Stimulated activated CD4-positive, alpha-beta T cell treated with anti-CD3 and anti-CD28 coated beads, TNF-alpha, amount 100 ng/mL, for 1 hour (primary cell): ENCODE results near the gene SPATC1L.
"Not testable (repeated sequence)": the region's sequence is repeated elsewhere in the genome, so short reads cannot be mapped to it uniquely, and the experiment has no call there.

Experiments used
- DNase-seq, 3 donors: peaks; one replicate each; pipeline ENCODE4 v3.0.0-alpha.2; 2020; ENCODE audit warnings: low read depth in 3 of 3, low spot score in 1 of 3

SPATC1L gene

DNA sequence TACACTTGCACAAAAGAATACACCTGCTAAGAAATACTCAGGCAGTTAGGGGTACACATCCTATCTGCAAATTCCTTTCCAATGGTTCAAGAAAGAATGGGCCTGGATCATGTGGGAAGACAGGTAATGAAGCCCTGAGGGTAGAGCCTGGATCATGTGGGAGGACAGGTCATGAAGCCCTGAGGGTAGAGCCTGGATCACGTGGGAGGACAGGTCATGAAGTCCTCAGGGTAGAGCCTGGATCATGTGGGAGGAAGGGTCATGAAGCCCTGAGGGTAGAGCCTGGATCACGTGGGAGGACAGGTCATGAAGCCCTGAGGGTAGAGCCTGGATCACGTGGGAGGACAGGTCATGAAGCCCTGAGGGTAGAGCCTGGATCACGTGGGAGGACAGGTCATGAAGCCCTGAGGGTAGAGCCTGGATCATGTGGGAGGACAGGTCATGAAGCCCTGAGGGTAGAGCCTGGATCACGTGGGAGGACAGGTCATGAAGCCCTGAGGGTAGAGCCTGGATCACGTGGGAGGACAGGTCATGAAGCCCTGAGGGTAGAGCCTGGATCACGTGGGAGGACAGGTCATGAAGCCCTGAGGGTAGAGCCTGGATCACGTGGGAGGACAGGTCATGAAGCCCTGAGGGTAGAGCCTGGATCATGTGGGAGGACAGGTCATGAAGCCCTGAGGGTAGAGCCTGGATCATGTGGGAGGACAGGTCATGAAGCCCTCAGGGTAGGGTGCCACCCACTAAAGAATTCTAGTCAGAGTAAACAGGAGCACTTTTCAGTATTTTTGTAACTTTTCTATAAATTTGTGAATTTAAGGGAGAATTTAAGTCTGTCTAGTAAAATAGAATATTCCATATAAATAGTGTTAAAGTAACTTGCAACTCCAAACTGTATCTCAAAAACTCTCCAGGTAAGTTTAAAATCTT, 16.9 kb upstream of the SPATC1L start:
- DNase-seq, result not testable (repeated sequence)

DNA sequence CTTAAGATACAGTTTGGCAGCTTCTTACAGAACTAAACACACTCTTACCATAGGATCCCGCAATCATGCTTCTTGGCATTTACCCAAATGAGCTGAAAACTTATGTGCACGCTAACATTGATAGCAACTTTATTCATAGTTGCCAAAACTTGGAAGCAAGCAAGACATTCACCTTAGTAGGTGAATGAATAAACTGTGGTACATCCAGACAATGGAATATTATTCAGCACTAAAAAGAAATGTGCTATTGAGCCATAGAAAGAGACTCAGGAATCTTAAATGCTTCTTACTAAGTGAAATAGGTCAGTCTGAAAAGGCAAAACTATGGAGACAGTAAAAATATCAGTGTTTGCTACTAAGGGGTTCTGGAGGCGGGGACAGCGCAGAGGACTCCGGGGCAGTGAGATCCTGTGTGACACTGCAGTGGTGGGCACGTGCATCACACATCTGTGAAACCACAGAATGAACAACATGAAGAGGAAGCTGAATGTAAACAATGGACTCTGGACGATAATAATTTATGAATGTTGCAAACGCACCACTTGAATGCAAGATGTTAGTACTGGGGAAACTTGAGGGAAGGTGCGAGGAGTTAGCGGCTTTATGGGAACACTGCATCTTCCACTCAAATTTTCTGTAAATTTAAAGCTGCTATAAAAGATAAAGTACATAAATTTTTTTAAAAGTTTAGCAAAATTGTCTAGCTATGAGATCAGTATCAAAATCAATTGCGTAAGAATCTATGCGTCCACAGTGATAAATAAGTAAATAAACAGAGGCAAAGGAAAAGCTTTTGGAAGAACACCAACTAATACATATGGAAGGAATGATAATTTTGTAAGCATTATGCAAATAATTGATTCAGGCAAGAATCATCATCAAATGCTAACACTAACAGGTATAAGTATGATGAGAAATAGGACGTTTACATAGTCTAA, 15.4 kb upstream of the SPATC1L start:
- DNase-seq, result no peak

DNA sequence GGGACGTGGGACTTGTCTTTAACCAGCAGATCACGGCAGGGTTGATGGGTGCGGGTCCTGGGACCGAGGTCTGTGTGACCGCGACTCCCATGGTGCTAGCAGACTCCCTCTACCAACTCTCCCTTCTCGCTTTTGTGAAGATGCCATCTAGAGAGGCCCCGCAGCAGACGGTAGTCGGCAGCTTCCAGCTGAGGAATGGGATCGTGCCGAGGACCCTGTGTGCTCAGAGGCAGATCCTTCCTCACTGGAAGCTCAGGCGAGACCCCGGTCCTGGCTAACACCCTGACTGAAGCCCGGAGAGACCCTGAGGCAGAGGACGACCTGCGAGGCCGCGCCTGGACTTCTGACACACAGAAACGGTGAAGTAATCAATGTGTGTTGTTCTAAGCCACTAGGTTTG, 12.5 kb upstream of the SPATC1L start:
- DNase-seq, result no peak

DNA sequence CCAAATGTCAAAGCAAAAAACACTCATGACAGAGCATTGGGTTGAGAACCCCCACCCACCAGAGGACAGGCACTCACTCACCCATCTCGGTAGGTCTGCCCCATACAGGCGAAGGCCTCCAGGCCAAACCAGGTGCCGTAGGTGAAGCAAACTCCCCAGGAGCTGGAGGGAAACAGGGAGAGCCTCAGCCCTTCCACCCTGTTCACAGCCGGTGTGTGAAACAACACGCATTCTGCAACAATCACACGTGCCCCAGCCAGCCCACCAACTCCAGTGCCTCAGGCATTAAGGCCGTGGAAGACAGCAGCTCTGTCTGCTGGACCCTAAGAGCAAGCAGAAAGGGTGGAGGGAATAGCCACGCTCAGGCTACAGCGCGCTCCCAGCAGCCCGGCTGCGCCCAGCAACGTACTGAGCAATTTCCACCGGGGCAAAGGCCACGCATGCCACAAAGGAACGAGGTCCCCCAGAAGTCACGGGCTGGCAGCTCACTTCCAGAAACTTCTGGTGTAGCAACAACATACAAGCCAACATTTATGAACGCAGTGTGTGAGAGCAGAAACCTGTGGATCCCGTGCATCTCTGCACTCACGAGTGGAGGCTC, 11.4 kb upstream of the SPATC1L start:
- no peak for DNase-seq

DNA sequence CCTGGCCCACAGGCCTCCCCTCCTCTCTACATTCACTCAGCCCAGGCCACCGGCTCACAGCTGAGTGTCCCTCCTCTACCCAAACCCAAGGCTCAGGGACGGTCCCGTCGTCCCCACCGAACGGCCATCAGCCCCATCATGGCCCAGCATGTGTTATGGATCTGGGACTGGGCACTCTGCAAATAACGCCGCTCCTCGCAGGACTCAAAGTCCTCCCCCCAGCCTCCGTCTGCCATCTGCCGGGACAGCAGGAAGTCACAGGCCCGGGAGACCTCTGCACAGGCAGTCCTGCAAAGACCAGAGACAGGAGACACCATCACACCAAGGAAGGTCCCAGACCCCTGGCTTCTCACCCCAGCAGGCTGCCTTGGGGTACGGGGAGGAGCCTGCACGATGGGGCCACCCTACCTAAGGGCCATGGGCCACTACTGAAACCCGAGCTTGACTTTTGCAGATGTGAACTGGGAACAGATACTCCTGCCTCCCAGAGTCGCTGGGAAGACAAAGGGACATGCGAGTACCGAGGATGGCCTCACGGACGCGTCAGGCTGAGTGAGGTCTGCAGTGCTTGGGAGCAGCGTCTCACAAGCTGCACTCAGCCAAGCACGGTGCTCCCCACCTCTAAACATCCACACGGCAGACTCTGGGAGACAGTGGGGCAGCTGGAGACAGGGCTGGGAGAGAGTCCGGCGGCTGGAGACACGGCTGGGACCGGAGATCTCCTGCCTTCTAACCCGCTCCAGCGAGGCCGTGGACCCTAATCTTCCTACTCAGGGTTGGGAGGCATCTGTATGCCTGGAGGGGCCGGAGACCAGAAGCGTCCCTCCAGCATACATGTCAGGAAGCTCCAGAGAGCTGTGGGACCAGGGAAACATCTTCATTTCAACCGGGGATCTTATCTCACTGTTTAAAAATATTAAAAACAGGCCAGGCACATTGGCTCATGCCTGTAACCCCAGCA, 10.4 kb upstream of the SPATC1L start:
- DNase-seq, result no peak

DNA sequence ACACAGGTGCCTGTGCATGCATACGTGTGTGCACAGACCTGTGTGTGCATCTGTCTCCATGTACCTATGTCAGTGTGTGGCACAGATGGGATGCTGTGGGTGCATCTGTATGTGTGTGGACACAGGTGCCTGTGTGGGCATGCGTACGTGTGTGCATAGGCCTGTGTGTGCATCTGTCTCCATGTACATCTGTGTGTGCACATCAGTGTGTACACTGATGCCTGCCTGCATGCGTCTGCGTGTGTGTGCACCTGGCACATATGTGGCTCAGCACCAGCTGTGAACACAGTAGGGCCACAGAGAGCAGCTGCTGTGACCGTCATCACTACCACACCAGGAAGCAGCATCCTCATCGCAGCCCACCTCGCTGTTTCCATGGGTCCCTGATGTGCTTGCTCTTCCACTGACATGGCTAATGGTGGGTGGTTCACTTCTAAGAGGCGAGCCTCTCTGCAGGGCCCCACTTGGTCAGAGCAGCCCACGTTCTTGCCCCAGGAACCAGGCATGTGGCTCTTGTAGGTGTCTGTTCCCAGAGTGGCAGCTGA, 9.6 kb upstream of the SPATC1L start:
- DNase-seq, result no peak

DNA sequence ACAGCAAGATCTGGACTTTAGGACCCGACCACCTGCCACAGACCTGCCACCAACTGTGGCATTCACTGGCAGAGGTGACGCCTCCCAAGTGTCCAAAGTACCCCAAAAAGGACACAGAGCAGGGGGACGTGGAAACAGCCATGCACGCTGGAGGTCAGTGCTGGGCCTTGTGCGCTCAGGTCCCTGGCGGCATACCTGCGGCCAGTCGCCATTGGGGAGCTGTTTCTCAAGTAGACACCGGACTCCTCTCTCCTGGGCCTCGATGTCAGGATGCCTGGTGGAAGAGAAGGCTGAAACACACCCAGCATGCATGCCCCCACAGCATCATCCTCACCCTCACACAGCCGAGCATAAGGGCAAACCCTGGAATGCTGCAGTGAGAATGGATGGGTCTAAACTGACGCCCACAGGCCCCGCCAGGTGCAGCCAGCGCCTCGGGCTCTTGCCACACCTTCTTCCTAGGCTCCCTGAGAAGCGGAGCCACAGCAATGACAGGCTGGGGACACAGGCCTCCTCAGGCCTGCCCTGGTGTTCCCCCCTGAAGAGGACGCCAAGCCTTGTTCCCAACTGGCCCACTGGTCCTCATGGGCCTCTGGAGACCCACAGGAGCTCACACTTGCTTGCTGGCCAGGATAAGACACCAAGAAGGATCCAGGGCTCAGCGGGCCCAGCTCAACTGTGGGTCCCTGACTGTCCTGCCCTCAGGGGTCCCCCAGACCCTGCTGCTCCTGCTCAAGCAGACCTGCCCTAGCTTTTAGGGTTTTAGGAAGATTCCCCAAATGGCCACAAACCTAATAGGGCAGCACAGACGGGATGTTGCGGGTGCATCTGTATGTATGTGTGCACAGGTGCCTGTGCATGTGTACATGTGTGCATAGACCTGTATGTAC, 7.7 kb upstream of the SPATC1L start:
- no peak for DNase-seq

DNA sequence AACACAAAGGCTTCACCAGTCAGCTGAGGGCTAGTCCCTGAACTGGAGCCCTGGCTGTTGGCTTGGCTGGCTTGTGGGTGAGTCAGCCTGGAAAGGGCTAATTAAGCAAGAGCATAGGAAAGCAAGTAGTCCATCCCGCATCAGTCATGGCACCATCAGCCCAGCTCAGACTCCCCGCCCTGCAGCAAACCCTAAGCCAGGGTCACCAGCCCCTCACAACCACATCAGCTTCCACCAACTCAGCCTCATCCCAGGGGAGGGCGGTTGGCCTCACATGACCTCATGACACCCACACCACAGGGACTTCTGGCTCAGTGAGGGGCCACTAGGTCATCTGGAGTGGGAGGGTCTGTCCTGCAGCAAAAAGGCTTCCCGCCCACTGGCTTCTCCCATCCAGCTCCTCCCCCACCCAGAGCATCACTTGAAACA, 7.0 kb upstream of the SPATC1L start:
- DNase-seq, result no peak

DNA sequence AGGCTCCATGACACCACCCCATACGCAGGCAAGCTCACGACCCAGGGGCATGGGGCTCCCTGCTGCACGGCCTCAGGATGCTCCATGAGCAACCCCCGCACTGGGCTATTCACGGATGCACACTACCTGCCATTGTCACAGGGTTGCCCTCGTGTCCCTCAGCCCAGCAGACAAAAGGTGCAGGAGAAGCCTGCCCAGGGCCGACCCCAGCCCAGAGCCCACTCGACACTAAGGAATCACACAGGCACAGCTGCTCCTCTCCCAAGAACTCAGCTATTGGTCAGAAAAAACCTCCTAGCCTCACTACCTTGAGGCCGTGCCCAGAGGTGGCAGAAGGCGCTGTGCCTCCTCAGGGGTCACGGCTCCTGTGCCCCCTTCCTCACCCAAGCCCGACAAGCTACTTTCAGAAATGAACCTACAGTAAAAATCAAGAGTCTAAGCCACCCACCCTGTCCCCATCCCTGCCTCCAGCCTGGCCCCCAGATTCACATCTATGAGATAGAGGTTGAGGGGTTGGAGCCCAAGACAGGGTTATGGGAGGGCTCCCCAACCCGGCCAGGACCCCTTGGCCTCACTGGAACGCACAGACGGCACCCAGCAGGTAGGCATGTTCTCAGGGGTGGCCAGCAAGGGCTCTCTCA, 6.4 kb upstream of the SPATC1L start:
- DNase-seq, result no peak

DNA sequence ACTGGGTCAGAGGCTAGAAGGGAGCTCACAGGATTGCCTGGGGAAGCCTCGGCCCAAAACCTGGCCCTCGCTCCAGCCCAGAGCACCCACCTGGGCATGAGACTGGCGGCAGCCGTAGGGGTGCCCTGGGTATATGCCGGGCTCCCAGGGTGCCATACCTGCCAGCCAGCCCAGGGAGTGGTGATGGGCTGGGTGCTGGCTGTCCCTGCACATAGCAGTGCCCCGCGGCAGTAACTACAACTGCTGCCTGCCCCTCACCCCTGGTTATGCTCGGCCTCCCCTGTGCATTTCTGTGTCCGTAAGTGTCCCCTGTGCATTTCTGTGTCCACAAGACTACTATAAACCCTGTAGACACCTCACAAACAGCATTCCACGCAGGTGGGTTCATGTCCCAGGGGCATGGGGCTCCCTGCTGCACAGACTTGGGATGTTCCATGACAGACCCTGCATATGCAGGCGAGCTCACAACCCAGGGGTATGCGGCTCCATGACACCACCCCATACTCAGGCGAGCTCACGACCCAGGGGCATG, 5.8 kb upstream of the SPATC1L start:
- no peak for DNase-seq

DNA sequence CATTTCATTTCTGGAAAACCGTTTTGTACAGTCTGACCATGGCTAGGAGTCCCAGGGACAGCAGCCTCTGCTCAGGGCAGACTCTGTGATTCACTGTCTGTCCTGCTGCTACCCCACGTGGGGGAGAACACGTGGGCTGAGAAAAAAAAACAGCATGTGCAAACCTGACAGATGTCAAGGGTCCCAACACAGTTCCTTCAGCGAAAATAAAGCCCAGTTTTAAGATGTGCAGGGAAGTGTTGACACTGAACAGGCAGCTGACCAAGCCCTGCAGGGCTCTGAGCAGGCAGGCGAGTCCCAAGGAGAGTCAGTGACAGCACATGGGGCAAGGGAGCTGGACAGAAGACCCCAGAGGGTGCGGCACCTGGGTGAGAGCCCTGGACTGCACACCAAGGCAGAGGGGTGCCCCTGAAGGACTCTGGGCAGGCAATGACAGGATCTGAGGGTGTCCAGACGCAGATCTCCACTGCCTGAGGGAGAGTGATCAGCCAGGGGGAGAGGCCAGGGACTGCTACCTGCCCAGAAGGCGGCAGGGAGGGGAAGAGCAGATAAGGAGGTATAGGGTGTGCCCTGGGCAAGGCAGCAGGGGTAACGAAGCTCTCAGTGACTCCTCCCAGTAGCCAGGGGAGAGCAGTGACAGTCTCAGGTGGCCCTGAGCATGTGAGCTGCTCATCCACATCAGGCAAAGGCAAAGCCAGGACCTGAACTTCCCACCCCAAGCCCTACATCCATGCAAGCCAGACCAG, 5.1 kb upstream of the SPATC1L start:
- no peak for DNase-seq

DNA sequence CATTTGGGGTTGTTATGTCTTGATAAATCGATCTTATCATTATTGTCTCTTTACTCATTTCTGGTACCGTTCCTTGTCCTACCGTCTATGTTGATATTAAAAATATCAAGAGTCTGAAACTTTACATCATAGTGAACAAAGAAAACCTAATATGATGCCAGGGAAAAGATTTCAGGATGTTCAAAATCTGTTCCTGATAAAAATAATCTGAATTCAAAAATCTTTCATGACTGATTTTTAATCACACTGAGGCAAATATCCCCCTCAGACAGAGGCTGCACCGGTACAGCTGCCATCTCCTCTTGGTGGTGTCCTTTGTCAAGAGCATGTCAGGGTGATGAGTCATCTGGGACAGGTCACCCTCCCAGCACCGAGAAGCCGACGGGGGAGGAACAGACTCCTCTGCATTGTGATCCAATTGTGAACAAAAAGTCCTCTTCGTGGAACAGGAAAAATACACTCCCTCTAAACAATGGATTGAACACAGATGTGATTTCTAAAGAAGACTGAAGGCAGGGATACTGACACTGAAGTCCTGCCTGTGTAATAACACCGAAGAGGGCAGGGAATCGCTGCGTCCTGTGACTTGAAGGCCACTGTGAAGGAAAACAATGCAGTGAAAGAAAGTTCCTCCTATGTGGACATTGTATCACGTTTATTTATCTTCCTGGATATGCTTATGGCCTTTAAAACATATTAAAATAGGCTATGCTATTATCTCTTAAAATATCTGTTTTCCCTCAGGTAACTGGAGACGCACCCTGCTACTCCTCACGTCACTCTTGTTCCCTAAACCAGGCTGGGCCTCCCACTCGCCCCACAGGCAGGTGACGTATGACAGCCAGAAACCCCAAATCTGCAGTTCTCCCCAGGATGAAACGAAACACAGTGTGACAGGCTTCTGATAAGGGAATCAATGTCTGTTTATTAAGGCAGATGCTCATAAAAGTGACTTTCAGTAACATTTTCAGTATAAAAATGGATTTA, 4.3 kb upstream of the SPATC1L start:
- no peak for DNase-seq

DNA sequence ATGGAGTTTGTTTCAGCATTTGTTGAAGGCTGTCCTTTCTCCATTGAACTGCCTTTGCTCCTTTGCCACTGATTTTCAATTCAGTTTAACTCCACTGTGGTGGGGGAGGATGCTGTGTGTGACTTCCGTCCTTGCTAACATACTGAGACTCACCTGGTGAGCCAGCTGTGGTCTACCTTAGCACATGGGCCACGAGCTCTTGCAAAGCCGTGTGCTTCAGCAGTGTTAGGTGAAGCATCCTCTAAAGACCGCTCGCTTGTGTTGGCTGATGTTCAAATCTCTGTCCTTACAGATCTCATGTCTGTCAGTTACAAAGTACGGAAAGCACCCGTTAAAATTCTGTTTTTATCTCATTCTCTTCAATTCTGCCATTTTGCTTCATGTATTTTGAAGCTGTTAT, 3.6 kb upstream of the SPATC1L start:
- DNase-seq, result no peak

DNA sequence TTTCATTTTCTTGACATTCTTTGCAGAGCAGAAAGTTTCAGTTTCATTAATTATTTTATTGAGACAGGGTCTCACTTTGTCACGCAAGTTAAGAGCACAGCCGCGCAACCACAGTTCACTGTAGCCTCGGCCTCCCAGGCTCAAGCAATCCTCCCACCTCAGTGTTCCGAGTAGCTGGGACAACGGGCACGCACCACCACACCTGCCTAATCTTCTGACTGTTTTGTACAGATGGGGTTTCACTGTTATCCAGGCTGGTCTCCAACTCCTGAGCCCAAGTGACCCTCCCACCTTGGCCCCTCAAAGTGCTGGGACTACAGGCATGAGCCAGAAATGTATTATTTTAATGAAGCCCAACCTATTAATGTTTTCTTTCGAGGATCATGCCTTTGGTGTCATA, 3.0 kb upstream of the SPATC1L start:
- DNase-seq, result no peak

DNA sequence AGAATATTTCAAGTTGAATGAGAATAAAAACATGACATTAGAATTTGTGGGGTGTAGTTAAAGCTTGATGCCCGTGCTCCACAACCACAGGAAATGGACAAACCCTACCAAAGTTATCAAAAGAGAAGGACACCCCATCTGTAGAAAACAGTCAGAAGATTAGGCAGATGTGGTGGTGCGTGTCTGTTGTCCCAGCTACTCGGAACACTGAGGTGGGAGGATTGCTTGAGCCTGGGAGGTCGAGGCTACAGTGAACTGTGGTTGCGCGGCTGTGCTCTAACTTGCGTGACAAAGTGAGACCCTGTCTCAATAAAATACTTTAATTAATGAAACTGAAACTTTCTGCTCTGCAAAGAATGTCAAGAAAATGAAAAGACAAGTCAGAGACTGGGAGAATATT, 1.5 kb upstream of the SPATC1L start:
- no peak for DNase-seq
